ENCODE results near the gene TMX3.

The TMX3 gene

GRCh38 chr18:68707646-68708045 is 7.3 kb downstream of the TMX3 start:
- DNase-seq = no peak

GRCh38 chr18:68705119-68705518 is 9.8 kb downstream of the TMX3 start:
- no peak for DNase-seq

DNA sequence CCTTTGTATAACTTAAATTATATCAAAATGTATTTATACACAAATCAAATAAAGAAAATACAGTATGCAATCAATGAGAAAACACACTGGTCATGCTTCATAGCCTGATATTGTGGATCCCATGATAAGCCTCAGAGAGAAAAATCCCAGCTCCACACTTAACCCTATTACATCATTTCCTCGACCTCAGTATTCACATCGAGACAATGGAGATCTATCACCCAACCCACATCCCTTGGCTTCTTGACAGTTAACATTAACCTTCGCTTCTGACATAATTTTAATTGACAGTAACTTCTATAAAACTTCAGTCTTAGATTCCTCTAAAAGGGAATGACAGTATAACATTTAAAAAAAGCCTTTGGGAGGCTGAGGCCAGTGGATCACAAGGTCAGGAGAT is 11.6 kb downstream of the TMX3 start:
- no peak for DNase-seq

GRCh38 chr18:68701353-68701752 is 13.6 kb downstream of the TMX3 start:
- no peak for DNase-seq

- no peak for DNase-seq
Observed at GRCh38 chr18:68699043-68699442, 15.9 kb downstream of the TMX3 start.

- no peak for DNase-seq
Observed at GRCh38 chr18:68696937-68697336, 18.0 kb downstream of the TMX3 start.

GRCh38 chr18:68694316-68694715 is 20.6 kb downstream of the TMX3 start:
- DNase-seq = no peak

DNA sequence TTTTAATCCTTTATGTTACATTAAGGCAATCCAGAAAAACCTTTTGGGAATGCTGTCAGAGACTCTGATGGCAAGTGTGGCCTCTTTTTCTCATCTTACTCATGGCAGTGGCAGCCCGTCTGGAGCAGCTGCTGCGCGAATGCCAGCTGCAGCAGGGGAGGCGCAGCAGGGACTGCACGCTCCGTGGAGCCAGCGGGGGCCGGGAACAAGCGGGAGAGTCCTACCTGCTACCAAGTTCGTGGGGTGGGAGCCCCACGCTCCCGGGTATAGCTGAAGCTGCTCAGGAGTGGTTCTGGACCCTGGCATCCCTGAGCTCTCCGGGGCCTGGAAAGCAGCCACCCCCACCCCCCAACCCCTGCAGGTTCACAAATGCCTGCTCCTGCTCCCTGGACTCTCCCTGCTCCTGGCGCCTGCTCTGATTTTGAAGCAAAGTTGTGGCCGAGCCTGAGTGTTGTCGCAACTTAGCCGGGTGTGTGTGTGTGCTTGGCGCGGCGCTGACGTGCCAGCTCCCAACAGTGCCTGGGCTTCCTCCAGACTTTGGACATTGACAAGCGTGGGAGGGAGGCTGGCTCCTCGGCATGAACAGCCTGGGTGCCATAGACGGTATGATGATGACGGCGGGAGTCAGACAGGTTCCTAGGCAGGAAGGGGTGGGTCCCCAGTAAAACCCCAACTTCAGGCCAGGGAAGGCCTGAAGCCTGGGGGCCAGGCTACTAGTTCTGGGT is 21.7 kb downstream of the TMX3 start:
- no peak for DNase-seq

DNA sequence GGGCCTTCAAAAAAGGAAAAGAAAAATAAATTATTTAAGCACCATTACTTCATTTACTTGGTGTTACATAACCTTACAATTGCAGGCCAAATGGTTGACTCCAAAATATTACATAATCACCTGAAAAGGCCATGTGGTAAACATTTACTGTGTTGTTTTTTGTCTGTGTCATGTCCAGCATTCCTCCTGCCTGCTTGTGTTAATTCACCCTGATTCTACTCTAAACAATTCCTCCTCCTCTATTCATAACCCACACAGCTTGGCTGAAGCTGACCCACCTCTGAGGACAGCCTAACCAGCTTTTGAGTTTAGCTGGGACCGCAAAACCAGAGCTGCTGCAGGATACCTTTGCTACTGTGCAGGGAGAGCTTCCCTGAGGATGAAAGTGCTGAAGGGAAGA is 35.4 kb downstream of the TMX3 start:
- DNase-seq = no peak

GRCh38 chr18:68676913-68677312 is 38.0 kb downstream of the TMX3 start:
- DNase-seq = no peak

- DNase-seq = no peak
Observed at GRCh38 chr18:68667121-68667520, 47.8 kb downstream of the TMX3 start.

GRCh38 chr18:68666381-68666780 is 48.5 kb downstream of the TMX3 start:
- no peak for DNase-seq

GRCh38 chr18:68665628-68666027 is 49.3 kb downstream of the TMX3 start:
- DNase-seq = no peak

GRCh38 chr18:68662754-68663153 is 52.2 kb downstream of the TMX3 start:
- no peak for DNase-seq

DNA sequence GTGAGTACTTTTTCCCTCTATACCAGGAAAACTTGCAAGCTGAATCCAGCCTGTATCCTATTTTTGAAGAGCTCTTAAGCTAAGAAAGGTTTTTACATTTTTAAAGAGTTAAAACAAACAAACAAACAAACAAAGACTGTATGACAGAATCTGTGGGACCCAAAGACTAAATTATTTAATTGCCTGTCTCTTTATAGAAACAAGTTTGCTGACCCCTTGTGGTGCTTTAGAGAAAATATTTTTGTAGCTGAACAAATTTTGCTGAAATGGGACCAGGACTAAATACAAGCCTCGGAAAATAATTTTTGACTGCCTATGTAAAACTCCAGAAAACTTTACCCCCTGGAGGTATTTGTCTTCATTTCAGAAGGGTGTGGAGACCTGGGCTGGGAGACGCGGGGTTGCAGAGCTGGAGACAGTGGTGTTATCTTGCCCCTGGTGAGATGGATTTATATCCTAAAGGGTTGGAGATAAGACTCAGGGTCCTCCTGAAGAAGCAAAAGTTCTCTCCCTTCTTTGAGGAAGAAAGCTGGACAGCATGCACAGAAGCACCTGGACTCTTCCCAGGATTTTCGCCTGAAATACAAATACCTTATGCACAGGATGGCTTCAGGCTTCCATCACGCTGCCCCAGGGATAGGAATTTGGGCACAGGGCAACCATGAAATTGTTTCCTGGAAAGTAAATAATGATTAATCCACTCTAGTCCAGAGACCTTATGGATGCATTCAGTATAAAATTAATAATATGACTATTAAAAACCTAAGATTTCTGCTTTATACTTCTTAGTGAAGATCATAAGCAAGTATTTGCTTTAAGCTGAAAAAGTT is 54.3 kb downstream of the TMX3 start:
- no peak for DNase-seq

GRCh38 chr18:68648191-68648590 is 66.7 kb downstream of the TMX3 start:
- no peak for DNase-seq

DNA sequence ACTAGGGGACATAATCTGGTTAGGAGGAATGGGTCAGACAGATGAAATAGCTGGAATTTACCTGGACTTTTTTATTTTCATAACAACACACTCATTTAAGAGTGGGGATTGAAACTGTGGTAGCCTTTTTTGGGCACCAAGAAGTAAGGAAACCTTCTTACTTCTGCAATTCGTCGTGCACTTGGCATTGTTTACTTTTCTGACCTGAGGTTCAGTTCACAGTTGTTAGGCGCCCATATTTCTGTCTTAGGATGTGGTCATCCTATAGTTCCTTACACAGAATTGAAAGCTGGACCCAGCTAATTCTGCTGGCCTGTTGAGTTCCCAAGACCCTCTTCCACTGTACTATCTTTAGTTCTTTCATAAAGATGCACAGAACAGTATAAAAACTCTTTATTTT is 72.9 kb downstream of the TMX3 start:
- no peak for DNase-seq

- DNase-seq = no peak
Observed at GRCh38 chr18:68640861-68641260, 74.0 kb downstream of the TMX3 start.

DNA sequence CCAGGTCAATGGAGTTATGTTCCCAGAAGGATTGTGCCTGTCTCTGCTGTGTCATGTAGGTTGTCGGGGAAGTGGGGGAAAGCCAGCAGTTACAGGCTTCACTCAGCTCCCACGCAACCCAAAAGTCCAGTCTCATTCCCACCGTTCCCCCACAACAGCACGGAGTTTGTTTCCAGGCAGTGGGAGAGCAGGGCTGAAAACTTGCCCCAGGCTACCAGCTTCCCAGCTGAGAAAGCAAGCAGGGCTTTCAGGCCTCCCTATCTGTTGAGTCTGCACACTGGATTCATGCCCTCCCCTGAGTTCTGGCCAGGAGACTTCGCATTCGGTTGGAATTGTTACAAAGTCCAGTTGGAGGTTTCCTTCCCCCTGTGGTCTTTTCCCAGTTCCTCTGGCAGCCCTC is 76.3 kb downstream of the TMX3 start:
- no peak for DNase-seq

- no peak for DNase-seq
Observed at GRCh38 chr18:68627812-68628211, 87.1 kb downstream of the TMX3 start.
